Fibroblast of gingiva (primary cell): ENCODE measurements around the gene CFAP221.

Source experiments
- DNase-seq: peaks from one replicate; pipeline ENCODE4 v3.0.0-alpha.2; 2011; ENCODE audit warnings: low read depth

Gene CFAP221

GRCh38 chr2:119536707-119537106 is 7.5 kb upstream of the CFAP221 start:
- DNase-seq, result no peak

- no peak for DNase-seq
Measured at GRCh38 chr2:119537792-119538191, 6.5 kb upstream of the CFAP221 start.

- DNase-seq, result no peak
Measured at GRCh38 chr2:119541476-119541875, 2.8 kb upstream of the CFAP221 start.

GRCh38 chr2:119544939-119545475 is 758 bp downstream of the CFAP221 start:
- DNase-seq, result no peak

- no peak for DNase-seq
Measured at GRCh38 chr2:119545754-119546446, 1.7 kb downstream of the CFAP221 start.

GRCh38 chr2:119546447-119546767 is 2.2 kb downstream of the CFAP221 start:
- DNase-seq, result no peak

- no peak for DNase-seq
Measured at GRCh38 chr2:119548516-119549120, 4.4 kb downstream of the CFAP221 start.

- DNase-seq, result peak; percentile 50
Measured at GRCh38 chr2:119549241-119549640, 5.0 kb downstream of the CFAP221 start.

GRCh38 chr2:119550346-119550745 is 6.1 kb downstream of the CFAP221 start:
- DNase-seq, result no peak

- DNase-seq, result no peak
Measured at GRCh38 chr2:119550856-119551255, 6.6 kb downstream of the CFAP221 start.

- DNase-seq, result no peak
Measured at GRCh38 chr2:119552902-119553301, 8.7 kb downstream of the CFAP221 start.

GRCh38 chr2:119553687-119554344 is 9.6 kb downstream of the CFAP221 start:
- DNase-seq, result no peak

GRCh38 chr2:119565481-119565880 is 21.2 kb downstream of the CFAP221 start:
- DNase-seq, result no peak

GRCh38 chr2:119567292-119567691 is 23.0 kb downstream of the CFAP221 start:
- no peak for DNase-seq

GRCh38 chr2:119574108-119574815 is 30.0 kb downstream of the CFAP221 start:
- DNase-seq, result no peak

- no peak for DNase-seq
Measured at GRCh38 chr2:119574864-119575263, 30.6 kb downstream of the CFAP221 start.

GRCh38 chr2:119575439-119575838 is 31.2 kb downstream of the CFAP221 start:
- DNase-seq, result no peak

GRCh38 chr2:119579424-119580295 is 35.4 kb downstream of the CFAP221 start:
- DNase-seq, result no peak

- no peak for DNase-seq
Measured at GRCh38 chr2:119580550-119581072, 36.4 kb downstream of the CFAP221 start.

- DNase-seq, result no peak
Measured at GRCh38 chr2:119583291-119583690, 39.0 kb downstream of the CFAP221 start.

GRCh38 chr2:119584469-119584868 is 40.2 kb downstream of the CFAP221 start:
- DNase-seq, result no peak
